Measurements from ENCODE around the gene CANT1.

DNA sequence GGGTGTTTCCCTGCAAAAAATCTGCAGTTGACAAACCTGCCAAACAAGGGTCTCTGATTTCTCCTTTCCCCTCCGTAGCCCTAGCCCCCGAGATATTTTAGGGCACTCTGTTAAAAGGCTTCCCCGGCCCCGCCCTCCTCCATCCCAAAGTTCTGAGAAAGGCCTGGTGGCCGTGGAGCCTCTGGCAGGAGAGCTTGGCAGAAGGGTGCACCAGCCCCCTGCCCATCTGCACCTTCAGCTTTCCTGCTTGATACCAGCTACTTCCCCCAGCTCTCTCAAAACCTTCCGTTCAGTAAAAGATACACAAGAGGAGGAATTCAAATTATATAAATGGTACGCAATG, 711 bp upstream of the CANT1 start:
- TF ChIP-seq, protein P1, sequence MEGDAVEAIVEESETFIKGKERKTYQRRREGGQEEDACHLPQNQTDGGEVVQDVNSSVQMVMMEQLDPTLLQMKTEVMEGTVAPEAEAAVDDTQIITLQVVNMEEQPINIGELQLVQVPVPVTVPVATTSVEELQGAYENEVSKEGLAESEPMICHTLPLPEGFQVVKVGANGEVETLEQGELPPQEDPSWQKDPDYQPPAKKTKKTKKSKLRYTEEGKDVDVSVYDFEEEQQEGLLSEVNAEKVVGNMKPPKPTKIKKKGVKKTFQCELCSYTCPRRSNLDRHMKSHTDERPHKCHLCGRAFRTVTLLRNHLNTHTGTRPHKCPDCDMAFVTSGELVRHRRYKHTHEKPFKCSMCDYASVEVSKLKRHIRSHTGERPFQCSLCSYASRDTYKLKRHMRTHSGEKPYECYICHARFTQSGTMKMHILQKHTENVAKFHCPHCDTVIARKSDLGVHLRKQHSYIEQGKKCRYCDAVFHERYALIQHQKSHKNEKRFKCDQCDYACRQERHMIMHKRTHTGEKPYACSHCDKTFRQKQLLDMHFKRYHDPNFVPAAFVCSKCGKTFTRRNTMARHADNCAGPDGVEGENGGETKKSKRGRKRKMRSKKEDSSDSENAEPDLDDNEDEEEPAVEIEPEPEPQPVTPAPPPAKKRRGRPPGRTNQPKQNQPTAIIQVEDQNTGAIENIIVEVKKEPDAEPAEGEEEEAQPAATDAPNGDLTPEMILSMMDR (IDR thresholded peaks at IDR 0.05), result no peak
- TF ChIP-seq POLR2A (IDR thresholded peaks at IDR 0.05), result no peak
